ENCODE results near the gene NPHP4. TPM values are rescaled to one million over a fixed set of nuclear protein-coding genes. Genes with fewer than 3 reads are reported as not detected.

Gene NPHP4
- total RNA-seq, 1 donor from 2014 or later: 12.8 TPM

DNA sequence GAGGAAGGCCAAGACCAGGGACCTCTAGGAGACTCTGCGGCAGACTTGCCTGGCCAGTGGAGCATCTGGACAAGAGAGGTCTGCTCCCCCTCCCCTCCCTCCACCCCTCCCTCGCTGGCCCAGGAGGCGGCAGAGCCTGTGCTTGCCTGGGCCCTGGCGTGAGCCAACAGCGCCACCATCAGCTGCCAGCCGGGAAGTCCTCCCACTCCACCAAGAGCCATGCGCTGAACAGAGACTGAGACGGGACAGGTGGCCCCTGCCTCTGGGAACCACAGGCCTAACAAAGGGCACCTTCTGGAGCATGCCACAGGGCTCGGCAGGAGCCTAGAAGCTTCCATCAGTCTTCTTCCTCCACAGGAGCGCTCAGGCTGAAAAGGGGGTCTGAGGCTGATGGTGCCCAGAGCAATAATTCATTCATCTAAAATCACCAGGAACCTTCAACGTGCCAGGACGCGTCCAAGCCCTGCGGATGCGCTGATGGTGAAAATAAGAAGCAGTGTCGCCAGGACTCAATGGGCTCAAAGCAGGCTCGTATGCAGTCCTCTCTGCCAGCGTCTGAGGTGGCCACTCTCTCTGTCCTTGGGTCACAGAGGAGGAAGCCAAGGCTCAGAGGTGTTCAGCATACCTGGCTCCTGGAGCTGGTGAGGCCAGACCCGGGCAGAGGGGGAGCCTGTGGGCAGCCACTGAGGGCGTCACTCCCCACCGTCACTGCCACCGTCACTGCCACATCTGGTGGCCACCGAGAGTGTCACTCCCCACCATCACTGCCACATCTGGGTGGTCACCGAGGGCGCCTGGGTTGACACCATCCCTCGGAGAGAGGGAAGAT, 161.2 kb downstream of the NPHP4 start:
- Mint-ChIP-seq H3K4me1 (ENCODE audit: unreplicated experiment) (no peaks in the 10 kb centered on the region), H3K27ac (ENCODE audit: unreplicated experiment) (no peak overlapping the region), H3K36me3 (ENCODE audit: unreplicated experiment) (no peaks in the 10 kb centered on the region), H3K27me3 (ENCODE audit: unreplicated experiment) (no peaks in the 10 kb centered on the region), H3K9me3 (ENCODE audit: unreplicated experiment) (peaks cover 5% of the 10 kb centered on the region), H3K4me3 (ENCODE audit: unreplicated experiment) (no peak overlapping the region)
- TF ChIP-seq, protein P1, sequence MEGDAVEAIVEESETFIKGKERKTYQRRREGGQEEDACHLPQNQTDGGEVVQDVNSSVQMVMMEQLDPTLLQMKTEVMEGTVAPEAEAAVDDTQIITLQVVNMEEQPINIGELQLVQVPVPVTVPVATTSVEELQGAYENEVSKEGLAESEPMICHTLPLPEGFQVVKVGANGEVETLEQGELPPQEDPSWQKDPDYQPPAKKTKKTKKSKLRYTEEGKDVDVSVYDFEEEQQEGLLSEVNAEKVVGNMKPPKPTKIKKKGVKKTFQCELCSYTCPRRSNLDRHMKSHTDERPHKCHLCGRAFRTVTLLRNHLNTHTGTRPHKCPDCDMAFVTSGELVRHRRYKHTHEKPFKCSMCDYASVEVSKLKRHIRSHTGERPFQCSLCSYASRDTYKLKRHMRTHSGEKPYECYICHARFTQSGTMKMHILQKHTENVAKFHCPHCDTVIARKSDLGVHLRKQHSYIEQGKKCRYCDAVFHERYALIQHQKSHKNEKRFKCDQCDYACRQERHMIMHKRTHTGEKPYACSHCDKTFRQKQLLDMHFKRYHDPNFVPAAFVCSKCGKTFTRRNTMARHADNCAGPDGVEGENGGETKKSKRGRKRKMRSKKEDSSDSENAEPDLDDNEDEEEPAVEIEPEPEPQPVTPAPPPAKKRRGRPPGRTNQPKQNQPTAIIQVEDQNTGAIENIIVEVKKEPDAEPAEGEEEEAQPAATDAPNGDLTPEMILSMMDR (IDR thresholded peaks at IDR 0.05): no peak
- DNase-seq (ENCODE audit: extremely low spot score, unreplicated experiment): no peak

DNA sequence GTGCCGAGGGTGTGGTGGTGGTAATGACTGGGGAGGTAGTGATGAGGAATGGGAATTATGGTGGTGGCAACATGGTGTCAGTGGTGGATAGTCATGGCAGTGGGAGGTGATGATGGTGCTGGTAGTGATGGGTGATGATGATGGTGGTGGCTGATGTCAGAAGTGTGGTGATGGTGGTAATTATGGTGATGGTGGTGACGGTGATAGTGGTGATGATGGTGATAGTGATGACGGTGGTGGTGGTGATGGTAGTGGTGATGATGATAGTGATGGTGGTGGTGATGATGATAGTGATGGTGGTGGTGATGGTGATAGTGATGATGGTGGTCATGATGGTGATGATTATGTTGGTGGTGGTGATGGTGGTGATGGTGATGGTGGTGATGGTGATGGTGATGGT, 162.8 kb downstream of the NPHP4 start:
- H3K4me3 Mint-ChIP-seq (ENCODE audit: unreplicated experiment): no peak overlapping the region
- no peaks in the 10 kb centered on the region for H3K4me1 Mint-ChIP-seq (ENCODE audit: unreplicated experiment)
- H3K9me3 Mint-ChIP-seq (ENCODE audit: unreplicated experiment): peaks cover 7% of the 10 kb centered on the region
- no peaks in the 10 kb centered on the region for H3K27me3 Mint-ChIP-seq (ENCODE audit: unreplicated experiment)
- H3K36me3 Mint-ChIP-seq (ENCODE audit: unreplicated experiment): no peaks in the 10 kb centered on the region
- no peak overlapping the region for H3K27ac Mint-ChIP-seq (ENCODE audit: unreplicated experiment)
- DNase-seq (ENCODE audit: extremely low spot score, unreplicated experiment): no peak
- TF ChIP-seq, protein P1 (IDR thresholded peaks at IDR 0.05): no peak

DNA sequence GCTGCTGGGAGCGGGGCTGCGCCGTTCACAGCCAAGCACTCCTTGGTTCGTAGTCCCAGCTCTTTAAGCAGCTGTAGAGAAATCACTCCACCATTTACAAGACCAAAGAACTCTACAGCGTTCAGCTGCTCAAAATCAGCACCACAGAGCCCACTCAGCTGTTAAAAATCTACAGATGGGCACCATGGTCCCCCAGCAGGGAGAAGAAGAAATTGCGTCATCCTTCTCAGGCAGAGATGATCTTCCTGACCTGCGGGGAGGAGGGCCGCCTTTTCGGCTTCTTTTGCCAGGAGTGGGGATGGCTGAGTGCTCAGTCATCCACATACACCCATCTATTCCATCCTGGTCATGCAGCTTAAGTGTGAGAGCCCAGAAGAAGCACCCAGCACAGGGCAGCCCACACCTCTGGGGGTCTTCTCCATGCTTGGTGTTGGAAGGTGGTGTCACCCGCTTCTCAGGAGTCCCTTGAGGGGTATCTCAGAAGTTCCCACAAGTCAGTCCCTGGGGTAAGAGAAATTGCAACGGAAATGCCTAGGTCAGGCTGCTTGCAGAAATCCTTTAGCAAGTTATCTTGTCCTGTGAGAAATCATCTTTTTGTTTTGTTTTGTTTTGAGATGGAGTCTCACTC, 163.8 kb downstream of the NPHP4 start:
- Mint-ChIP-seq H3K4me1 (ENCODE audit: unreplicated experiment) (no peaks in the 10 kb centered on the region), H3K4me3 (ENCODE audit: unreplicated experiment) (no peak overlapping the region), H3K27ac (ENCODE audit: unreplicated experiment) (no peak overlapping the region), H3K27me3 (ENCODE audit: unreplicated experiment) (no peaks in the 10 kb centered on the region), H3K36me3 (ENCODE audit: unreplicated experiment) (no peaks in the 10 kb centered on the region), H3K9me3 (ENCODE audit: unreplicated experiment) (peaks cover 10% of the 10 kb centered on the region)
- TF ChIP-seq, protein P1 (IDR thresholded peaks at IDR 0.05): no peak
- DNase-seq (ENCODE audit: extremely low spot score, unreplicated experiment): no peak

DNA sequence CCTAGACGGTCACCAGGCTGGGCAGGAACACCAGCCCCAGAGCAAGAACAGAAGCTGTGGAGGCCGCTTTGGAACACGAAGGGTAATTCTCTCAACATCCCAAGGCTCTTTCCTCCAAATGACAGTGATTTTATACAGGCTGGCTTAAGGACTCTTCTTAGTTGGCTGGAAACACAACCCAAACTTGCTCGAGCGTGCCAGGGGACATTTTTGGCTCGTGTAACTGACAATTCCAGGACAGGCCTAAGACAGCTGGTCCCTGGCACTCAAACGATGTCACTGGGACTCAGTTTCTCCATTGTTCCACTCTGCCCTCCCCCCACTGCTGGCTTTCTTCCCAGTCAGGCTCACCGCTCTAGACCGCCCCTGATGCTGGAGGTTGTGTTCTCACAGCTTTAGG, 164.7 kb downstream of the NPHP4 start:
- TF ChIP-seq, protein P1 (IDR thresholded peaks at IDR 0.05): no peak
- no peaks in the 10 kb centered on the region for H3K27me3 Mint-ChIP-seq (ENCODE audit: unreplicated experiment)
- peaks cover 10% of the 10 kb centered on the region for H3K9me3 Mint-ChIP-seq (ENCODE audit: unreplicated experiment)
- H3K4me3 Mint-ChIP-seq (ENCODE audit: unreplicated experiment): no peak overlapping the region
- no peak overlapping the region for H3K27ac Mint-ChIP-seq (ENCODE audit: unreplicated experiment)
- H3K4me1 Mint-ChIP-seq (ENCODE audit: unreplicated experiment): no peaks in the 10 kb centered on the region
- DNase-seq (ENCODE audit: extremely low spot score, unreplicated experiment): no peak
- no peaks in the 10 kb centered on the region for H3K36me3 Mint-ChIP-seq (ENCODE audit: unreplicated experiment)

DNA sequence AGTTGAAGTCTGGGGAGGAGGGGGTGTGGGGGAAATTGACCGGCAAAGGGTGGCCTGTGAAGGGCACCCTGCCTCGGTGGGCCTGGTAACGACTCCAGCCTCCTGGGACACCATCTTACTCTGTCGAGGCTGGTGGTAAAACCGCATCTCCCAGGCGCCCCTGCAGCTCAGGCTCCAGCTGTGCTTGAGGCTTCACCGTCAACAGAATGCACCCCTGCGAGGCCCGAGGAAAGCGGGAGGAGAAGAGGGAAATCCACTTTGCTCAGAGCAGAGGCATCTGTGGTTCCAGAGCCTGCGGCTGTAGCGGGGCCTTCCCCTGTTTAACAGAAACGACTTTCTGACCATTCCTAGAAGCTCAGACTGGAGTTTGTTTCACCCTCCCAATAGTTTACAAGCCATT, 165.6 kb downstream of the NPHP4 start:
- peaks cover 10% of the 10 kb centered on the region for H3K9me3 Mint-ChIP-seq (ENCODE audit: unreplicated experiment)
- TF ChIP-seq, protein P1 (IDR thresholded peaks at IDR 0.05): no peak
- no peak for DNase-seq (ENCODE audit: extremely low spot score, unreplicated experiment)
- H3K4me3 Mint-ChIP-seq (ENCODE audit: unreplicated experiment): no peak overlapping the region
- no peak overlapping the region for H3K27ac Mint-ChIP-seq (ENCODE audit: unreplicated experiment)
- no peaks in the 10 kb centered on the region for H3K36me3 Mint-ChIP-seq (ENCODE audit: unreplicated experiment)
- H3K27me3 Mint-ChIP-seq (ENCODE audit: unreplicated experiment): no peaks in the 10 kb centered on the region
- H3K4me1 Mint-ChIP-seq (ENCODE audit: unreplicated experiment): no peaks in the 10 kb centered on the region
